Osteoblast (primary cell): Measurements from ENCODE around the gene NOXRED1. TPM values are rescaled to one million over a fixed set of nuclear protein-coding genes. Genes with fewer than 3 reads are reported as not detected.

Experiments used
- DNase-seq: peaks from one replicate; pipeline ENCODE4 v3.0.0; 2011; ENCODE audit warnings: low spot score, mixed read lengths; ENCODE audit not compliant: insufficient read length; ENCODE audit errors: missing footprints
- H2AFZ ChIP-seq: 2 replicates; pipeline ENCODE4 v1.6.0; 2011; ENCODE audit warnings: mild to moderate bottlenecking, low read length
- H3K27ac ChIP-seq: 2 replicates; pipeline ENCODE4 v1.5.1; 2011; ENCODE audit warnings: mild to moderate bottlenecking, low read depth, low read length, moderate library complexity
- H3K27me3 ChIP-seq: 2 replicates; pipeline ENCODE4 v1.6.0; 2012; ENCODE audit warnings: mild to moderate bottlenecking, control low read depth, inconsistent platforms, low read length, moderate library complexity; ENCODE audit not compliant: insufficient read depth
- H3K36me3 ChIP-seq: 2 replicates; pipeline ENCODE4 v1.5.1; 2011; ENCODE audit warnings: mild to moderate bottlenecking, low read length, control low read depth, moderate library complexity; ENCODE audit not compliant: insufficient read depth
- H3K4me1 ChIP-seq: 2 replicates; pipeline ENCODE4 v1.5.1; 2011; ENCODE audit warnings: mild to moderate bottlenecking, low read length, control low read depth, moderate library complexity; ENCODE audit not compliant: insufficient read depth
- H3K4me2 ChIP-seq: 2 replicates; pipeline ENCODE4 v1.6.0; 2011; ENCODE audit warnings: mild to moderate bottlenecking, low read length; ENCODE audit not compliant: insufficient read depth
- H3K4me3 ChIP-seq: fragments of 200-600 bp; sonication (generic); 3 replicates; pipeline ENCODE4 v1.5.1; 2012; ENCODE audit warnings: mild to moderate bottlenecking, low read length, inconsistent platforms; ENCODE audit not compliant: insufficient read depth
- H3K79me2 ChIP-seq: 2 replicates; pipeline ENCODE4 v1.6.0; 2012; ENCODE audit warnings: mild to moderate bottlenecking, low read length, control low read depth, inconsistent platforms; ENCODE audit not compliant: insufficient read depth
- H3K9me3 ChIP-seq: 2 replicates; pipeline ENCODE4 v1.5.1; 2011; ENCODE audit warnings: low read depth, low read length, control low read depth
- H4K20me1 ChIP-seq: 2 replicates; pipeline ENCODE4 v1.6.0; 2012; ENCODE audit warnings: mild to moderate bottlenecking, low read length, control low read depth; ENCODE audit not compliant: insufficient read depth
- total RNA-seq: library from RNA; depleted of rRNA; stranded (reverse); fragments of >200 nt; gene quantifications from 2 replicates; pipeline ENCODE4 v1.2.3, GENCODE V29; 2012
- TF ChIP-seq, protein P1 (sequence below): IDR thresholded peaks from 2 replicates; pipeline ENCODE4 v1.5.1; 2011; ENCODE audit warnings: mild to moderate bottlenecking, low read depth, low read length, moderate library complexity; ENCODE audit errors: extremely low read depth

The NOXRED1 gene
- total RNA-seq, 1 donor = 0.36 TPM

DNA sequence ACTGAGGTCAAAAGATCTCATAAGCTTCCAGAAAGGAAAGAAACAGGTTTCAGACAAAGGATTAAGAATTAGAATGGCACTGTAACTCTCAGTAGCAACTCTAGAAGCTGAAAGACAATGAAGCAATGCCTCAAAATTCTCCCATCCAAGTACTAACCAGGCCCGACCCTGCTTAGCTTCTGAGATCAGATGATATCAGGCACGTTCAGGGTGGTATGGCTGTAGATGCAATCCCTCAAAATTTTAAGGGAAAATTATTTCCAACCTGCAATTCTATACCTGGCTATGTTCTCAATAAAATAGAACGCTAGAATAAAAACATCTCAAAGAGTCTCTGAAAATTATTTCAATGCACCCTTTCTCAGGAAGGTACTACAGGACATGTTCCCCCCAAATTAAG, 19.6 kb downstream of the NOXRED1 start:
- DNase-seq = no peak
- Histone ChIP-seq H3K4me3 (no peak overlapping the region), H3K4me1 (no peaks in the 10 kb centered on the region), H3K27me3 (no peaks in the 10 kb centered on the region), H4K20me1 (no peaks in the 10 kb centered on the region), H2AFZ (no peak overlapping the region), H3K9me3 (no peaks in the 10 kb centered on the region), H3K27ac (no peak overlapping the region), H3K4me2 (no peak overlapping the region), H3K79me2 (no peaks in the 10 kb centered on the region), H3K36me3 (no peaks in the 10 kb centered on the region)
- TF ChIP-seq, protein P1, sequence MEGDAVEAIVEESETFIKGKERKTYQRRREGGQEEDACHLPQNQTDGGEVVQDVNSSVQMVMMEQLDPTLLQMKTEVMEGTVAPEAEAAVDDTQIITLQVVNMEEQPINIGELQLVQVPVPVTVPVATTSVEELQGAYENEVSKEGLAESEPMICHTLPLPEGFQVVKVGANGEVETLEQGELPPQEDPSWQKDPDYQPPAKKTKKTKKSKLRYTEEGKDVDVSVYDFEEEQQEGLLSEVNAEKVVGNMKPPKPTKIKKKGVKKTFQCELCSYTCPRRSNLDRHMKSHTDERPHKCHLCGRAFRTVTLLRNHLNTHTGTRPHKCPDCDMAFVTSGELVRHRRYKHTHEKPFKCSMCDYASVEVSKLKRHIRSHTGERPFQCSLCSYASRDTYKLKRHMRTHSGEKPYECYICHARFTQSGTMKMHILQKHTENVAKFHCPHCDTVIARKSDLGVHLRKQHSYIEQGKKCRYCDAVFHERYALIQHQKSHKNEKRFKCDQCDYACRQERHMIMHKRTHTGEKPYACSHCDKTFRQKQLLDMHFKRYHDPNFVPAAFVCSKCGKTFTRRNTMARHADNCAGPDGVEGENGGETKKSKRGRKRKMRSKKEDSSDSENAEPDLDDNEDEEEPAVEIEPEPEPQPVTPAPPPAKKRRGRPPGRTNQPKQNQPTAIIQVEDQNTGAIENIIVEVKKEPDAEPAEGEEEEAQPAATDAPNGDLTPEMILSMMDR = no peak

DNA sequence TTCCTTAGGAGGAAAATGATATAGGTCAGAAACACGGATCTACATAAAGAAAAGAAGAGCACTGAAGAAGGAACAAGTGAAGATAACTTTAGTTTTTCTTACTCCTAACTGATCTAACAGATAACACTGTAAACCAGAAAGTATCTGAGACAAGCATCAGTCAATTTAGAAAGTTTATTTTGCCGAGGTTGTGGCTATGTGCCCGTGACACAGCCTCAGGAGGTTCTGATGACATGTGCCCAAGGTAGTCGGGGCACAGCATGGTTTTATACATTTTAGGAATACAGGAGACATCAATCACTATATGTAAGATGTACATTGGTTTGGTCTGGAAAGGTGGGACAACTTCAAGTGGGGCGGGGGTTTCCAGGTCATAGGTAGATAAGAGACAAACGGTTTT, 23.1 kb downstream of the NOXRED1 start:
- Histone ChIP-seq H2AFZ (no peak overlapping the region), H3K4me1 (no peaks in the 10 kb centered on the region), H3K79me2 (no peaks in the 10 kb centered on the region), H3K4me2 (no peak overlapping the region), H3K4me3 (no peak overlapping the region), H3K27ac (no peak overlapping the region), H3K36me3 (no peaks in the 10 kb centered on the region), H4K20me1 (no peaks in the 10 kb centered on the region), H3K27me3 (no peaks in the 10 kb centered on the region), H3K9me3 (no peaks in the 10 kb centered on the region)
- TF ChIP-seq, protein P1 = no peak
- DNase-seq = no peak

DNA sequence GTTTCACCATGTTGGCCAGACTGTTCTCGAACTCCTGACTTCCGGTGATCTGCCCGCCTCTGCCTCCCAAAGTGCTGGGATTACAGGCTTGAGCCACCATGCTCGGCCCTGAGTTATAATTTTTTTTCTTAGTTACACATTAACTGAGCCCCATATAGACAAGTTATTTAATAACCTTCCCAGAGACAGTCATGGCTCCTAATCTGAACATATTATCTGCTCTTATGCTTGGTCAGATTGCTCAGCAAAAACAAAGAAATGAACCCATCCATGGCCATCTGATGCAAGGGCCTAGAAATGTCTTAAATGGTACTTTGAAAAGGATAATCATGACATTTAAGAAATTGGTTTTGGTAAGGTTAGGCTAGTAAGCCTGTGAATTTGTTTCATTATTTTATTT, 33.1 kb downstream of the NOXRED1 start:
- Histone ChIP-seq H3K79me2 (no peaks in the 10 kb centered on the region), H3K4me3 (no peak overlapping the region), H3K4me1 (no peaks in the 10 kb centered on the region), H3K27ac (no peak overlapping the region), H3K4me2 (no peak overlapping the region), H3K36me3 (no peaks in the 10 kb centered on the region), H3K27me3 (no peaks in the 10 kb centered on the region), H3K9me3 (no peaks in the 10 kb centered on the region), H4K20me1 (no peaks in the 10 kb centered on the region), H2AFZ (no peak overlapping the region)
- DNase-seq = no peak
- TF ChIP-seq, protein P1 = no peak

DNA sequence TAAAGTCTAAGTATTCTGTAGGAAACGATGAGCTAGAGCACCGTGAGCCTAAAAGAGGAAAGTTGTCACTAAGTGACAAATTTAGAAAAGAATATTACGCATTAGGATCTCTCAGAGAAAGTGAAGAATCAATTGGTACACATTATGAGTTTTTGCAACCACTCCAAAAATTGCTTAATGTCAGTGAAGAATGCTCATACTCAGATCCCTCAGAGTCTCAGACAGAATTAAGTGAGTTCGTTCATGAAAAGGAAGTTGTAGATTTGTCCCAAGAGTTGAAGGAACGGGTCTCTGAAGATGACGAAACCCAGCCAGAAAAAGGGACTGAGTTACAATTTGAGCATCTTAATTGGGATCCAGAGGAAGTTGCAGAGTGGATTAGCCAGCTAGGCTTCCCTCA, 44.6 kb downstream of the NOXRED1 start:
- Histone ChIP-seq H3K4me1 (peaks cover 11% of the 10 kb centered on the region), H3K36me3 (no peaks in the 10 kb centered on the region), H3K4me3 (no peak overlapping the region), H2AFZ (no peak overlapping the region), H3K27ac (no peak overlapping the region), H3K79me2 (peaks cover 29% of the 10 kb centered on the region), H3K9me3 (no peaks in the 10 kb centered on the region), H3K27me3 (no peaks in the 10 kb centered on the region), H4K20me1 (no peaks in the 10 kb centered on the region), H3K4me2 (no peak overlapping the region)
- DNase-seq = peak; percentile 35
- TF ChIP-seq, protein P1 = no peak
